K562 (cell line): ENCODE data around the gene TMEM131. TPM values are rescaled to one million over a fixed set of nuclear protein-coding genes. Genes with fewer than 3 reads are reported as not detected.

Experiments
- ATAC-seq: fragments of 200-7000 bp; cut with Tn5 transposase; 3 replicates; pipeline ENCODE4 v1.9.1; 2020; ENCODE audit warnings: moderate library complexity
- BruUV-seq: library from RNA; stranded (reverse); fragments of 400-500 nt; replicated peaks from 2 replicates; lab custom pipeline; 2021; lab: Mats Ljungman, UMichigan
- CTCF ChIA-PET: fragments of 300-600 bp; formaldehyde crosslinking; extraction: SDS; loops from one replicate; lab custom pipeline; 2021; ENCODE audit warnings: low intra/inter-chr PET ratio; lab: Yijun Ruan, JAX
- POLR2A ChIA-PET: fragments of 300-600, 350-650 bp; sonication (Branson Sonifier 250); formaldehyde crosslinking; extraction: SDS; loops from one replicate; lab custom pipeline; 2021; ENCODE audit warnings: antibody characterized with exemption, inconsistent platforms; lab: Yijun Ruan, JAX
- DNase-seq, 4 experiments: peaks; one replicate each; pipeline versions ENCODE4 v3.0.0 to v3.0.0-alpha.2; 2011 to 2018; ENCODE audit warnings: low spot score in 3 of 4, mixed read lengths in 3 of 4; ENCODE audit errors: extremely low read depth in 1 of 4
- FAIRE-seq: peaks from 2 replicates; lab custom pipeline; 2011; peaks lifted over from hg19 to GRCh38; lab: Jason Lieb, UNC
- H2AFZ ChIP-seq: 2 replicates; pipeline ENCODE4 v1.6.0; 2011; ENCODE audit warnings: low read depth, low read length, control low read depth, inconsistent platforms
- H3K27ac ChIP-seq: fragments of 200-600 bp; 3 replicates; pipeline ENCODE4 v1.8.0; 2011; ENCODE audit warnings: low read depth, mild to moderate bottlenecking, control low read depth, inconsistent platforms, low read length, moderate library complexity, mixed read lengths; ENCODE audit errors: extremely low read depth
- H3K27me3 ChIP-seq, 2 experiments: fragments of 300-600 bp in 1 of 2; 2 replicates in 1 of 2; 3 replicates in 1 of 2; pipeline versions ENCODE4 v1.6.0 to v1.8.0; 2011; ENCODE audit warnings: inconsistent platforms in 2 of 2, low read length in 2 of 2, mild to moderate bottlenecking in 1 of 2, mixed read lengths in 1 of 2, moderate library complexity in 1 of 2; ENCODE audit not compliant: control insufficient read depth in 2 of 2, insufficient read depth in 2 of 2
- H3K36me3 ChIP-seq: fragments of 300-600 bp; 3 replicates; pipeline ENCODE4 v1.8.0; 2011; ENCODE audit warnings: mild to moderate bottlenecking, low read length, inconsistent platforms; ENCODE audit not compliant: control insufficient read depth, insufficient read depth
- H3K4me1 ChIP-seq, 2 experiments: fragments of 200-600 bp in 1 of 2; replicated peaks in 1 of 2; 2 replicates in 1 of 2; 3 replicates in 1 of 2; pipeline versions ENCODE4 v1.5.1 to v1.8.0; 2011; ENCODE audit warnings: inconsistent platforms in 2 of 2, low read length in 2 of 2, mild to moderate bottlenecking in 1 of 2, mixed read lengths in 1 of 2, moderate library complexity in 1 of 2; ENCODE audit not compliant: control insufficient read depth in 2 of 2, insufficient read depth in 2 of 2
- H3K4me2 ChIP-seq: 2 replicates; pipeline ENCODE4 v1.6.1; 2011; ENCODE audit warnings: low read length, control low read depth, inconsistent platforms, mixed read lengths; ENCODE audit not compliant: insufficient read depth
- H3K4me3 ChIP-seq: fragments of 200-600 bp; sonication (generic), shearing (Covaris generic); 2 replicates; pipeline ENCODE4 v1.5.1; 2016; ENCODE audit warnings: control low read depth, inconsistent platforms
- H3K79me2 ChIP-seq: fragments of 200-600 bp; 3 replicates; pipeline ENCODE4 v1.8.0; 2011; ENCODE audit warnings: low read length, inconsistent platforms; ENCODE audit not compliant: control insufficient read depth, insufficient read depth
- H3K9ac ChIP-seq, 2 experiments: 2 replicates each; pipeline versions ENCODE4 v1.6.0 to v1.6.1; 2011; ENCODE audit warnings: low read depth in 2 of 2, low read length in 2 of 2, control low read depth in 1 of 2, inconsistent platforms in 1 of 2, mild to moderate bottlenecking in 1 of 2, mixed read lengths in 1 of 2; ENCODE audit not compliant: insufficient read depth in 1 of 2
- H3K9me1 ChIP-seq: one replicate; pipeline ENCODE4 v1.6.0; 2011; ENCODE audit warnings: inconsistent platforms, mild to moderate bottlenecking, low read length, moderate library complexity; ENCODE audit not compliant: control insufficient read depth, insufficient read depth
- H3K9me3 ChIP-seq: replicated peaks from 2 replicates; pipeline ENCODE4 v1.5.1; 2011; ENCODE audit warnings: low read depth, low read length, inconsistent platforms; ENCODE audit not compliant: control insufficient read depth, insufficient read depth
- H4K20me1 ChIP-seq: replicated peaks from 2 replicates; pipeline ENCODE4 v1.6.1; 2011; ENCODE audit warnings: low read length, inconsistent platforms, mixed read lengths; ENCODE audit not compliant: control insufficient read depth, insufficient read depth
- CBFA2T3 ChIP-seq: fragments of 450-650 bp; IDR thresholded peaks from 2 replicates; pipeline ENCODE4 v1.6.1; 2017
- GTF2A2 ChIP-seq: IDR thresholded peaks from 2 replicates; pipeline ENCODE4 v1.6.1; 2016; ENCODE audit warnings: mild to moderate bottlenecking, missing genetic modification characterization, missing compliant biosample characterization
- IRF1 ChIP-seq: sonication (generic); formaldehyde crosslinking; IDR thresholded peaks from 2 replicates; pipeline ENCODE4 v1.8.0; 2022; ENCODE audit warnings: missing genetic modification reagents, mild to moderate bottlenecking, borderline replicate concordance
- JUNB ChIP-seq: fragments of 450-650 bp; formaldehyde crosslinking; conservative IDR thresholded peaks from 2 replicates; pipeline ENCODE4 v1.4.0; 2020; ENCODE audit warnings: mild to moderate bottlenecking
- MEIS2 ChIP-seq: fragments of 450-650 bp; IDR thresholded peaks from 2 replicates; pipeline ENCODE4 v1.6.1; 2014; ENCODE audit warnings: mild to moderate bottlenecking; ENCODE audit not compliant: partially characterized antibody
- PBX2 ChIP-seq, 2 experiments: IDR thresholded peaks in 1 of 2; conservative IDR thresholded peaks in 1 of 2; 2 replicates each; pipeline ENCODE4 v1.6.1; 2016; ENCODE audit warnings: low read depth in 2 of 2, mild to moderate bottlenecking in 1 of 2, missing compliant biosample characterization in 1 of 2, missing genetic modification characterization in 1 of 2, moderate library complexity in 1 of 2
- PKNOX1 ChIP-seq: fragments of 450-650 bp; IDR thresholded peaks from 2 replicates; pipeline ENCODE4 v1.6.1; 2016
- ZBTB43 ChIP-seq: sonication (generic); formaldehyde crosslinking; IDR thresholded peaks from 2 replicates; pipeline ENCODE4 v1.8.0; 2023; ENCODE audit warnings: mild to moderate bottlenecking, missing genetic modification reagents
- ZKSCAN8 ChIP-seq: fragments of 200-800 bp; sonication (Bioruptor generic); IDR thresholded peaks from 2 replicates; pipeline ENCODE4 v1.6.1; 2016; ENCODE audit warnings: missing genetic modification characterization, missing compliant biosample characterization
- ZNF778 ChIP-seq: fragments of 450-650 bp; formaldehyde crosslinking; IDR thresholded peaks from 2 replicates; pipeline ENCODE4 v1.4.0; 2020; ENCODE audit warnings: mild to moderate bottlenecking, moderate library complexity
- WGBS: fragments of 100-300 bp; shearing (Covaris generic); methylation state at CpG from one replicate; pipeline ENCODE4 v1.1.6; 2016; ENCODE audit warnings: low coverage, mixed read lengths; ENCODE audit not compliant: insufficient coverage; ENCODE audit errors: missing lambda C conversion rate; 5-methylcytosine and 5-hydroxymethylcytosine counted together
- in situ Hi-C: fragments of 300-500 bp; cut with MboI; formaldehyde crosslinking; loops from 4 replicates; pipeline ENCODE4 v1.15.0; 2018; ENCODE audit warnings: inconsistent platforms, mixed read lengths
- intact Hi-C: fragments of 100-400 bp; cut with micrococcal nuclease; formaldehyde crosslinking; loops from 2 replicates; pipeline ENCODE4 v1.14.2; 2022
- polyA plus RNA-seq, 8 experiments: library from polyadenylated mRNA; depleted of rRNA in 4 of 8; stranded (reverse) in 5 of 8; unstranded in 3 of 8; fragments of >200 nt; fragmentation: Nextera tagmentation in 2 of 8; fragmentation: Illumina TruSeq in 1 of 8; extraction: Ambion mirVana in 2 of 8; extraction: Trizol in 1 of 8; gene quantifications; 2 replicates each; pipeline versions ENCODE4 v1.2.1 to v1.2.3, GENCODE V29; 2011 to 2014; ENCODE audit warnings: inconsistent platforms in 1 of 8, missing spikeins in 1 of 8
- total RNA-seq, 7 experiments: library from RNA; depleted of rRNA in 6 of 7; stranded (reverse); fragments of >200 nt in 6 of 7; fragmentation: Illumina TruSeq in 2 of 7; extraction: Trizol in 2 of 7; gene quantifications; 2 replicates each; pipeline versions ENCODE4 v1.2.1 to v1.2.3, GENCODE V29; 2011 to 2021; ENCODE audit warnings: low replicate concordance in 1 of 7

The TMEM131 gene
- total and polyA plus RNA-seq, 9 of the 15 experiments (the other 6 are each of a cell fraction or from before 2014, with no cell fraction given): 2.5 to 21.1 (median 12.4) TPM

- TF ChIP-seq GTF2A2 (tag): no peak
- TF ChIP-seq ZNF778 (CRISPR knock-in tag): no peak
- TF ChIP-seq ZBTB43 (CRISPR knock-in tag): no peak
- peak; percentile 41 for TF ChIP-seq CBFA2T3
- TF ChIP-seq JUNB (CRISPR knock-in tag): no peak
- no peak for TF ChIP-seq ZKSCAN8 (CRISPR knock-in tag)
These were observed 63.9 kb downstream of the TMEM131 start (continued) for GRCh38 chr2:97931858-97932225.

GRCh38 chr2:97931118-97931857, 64.5 kb downstream of the TMEM131 start:
- Histone ChIP-seq H3K27ac (no peak overlapping the region), H3K9me1 (no peaks in the 10 kb centered on the region), H3K9me3 (no peaks in the 10 kb centered on the region), H3K27me3 (no peaks in the 10 kb centered on the region), H3K9ac (no peak overlapping the region), H3K4me3 (no peak overlapping the region), H4K20me1 (peaks cover 9% of the 10 kb centered on the region; the same call in 1 of the 2 replicates), H3K4me1 (peaks cover 0 to 9% of the 10 kb centered on the region in 2 experiments; a peak in 3 of 5 replicates), H3K36me3 (no peaks in the 10 kb centered on the region), H2AFZ (no peak overlapping the region), H3K4me2 (no peak overlapping the region), H3K79me2 (peaks cover 45% of the 10 kb centered on the region)
- no TSS peak for BruUV-seq
- ATAC-seq (no peak), FAIRE-seq (no peak), DNase-seq (no peak)
- ChIA-PET CTCF (no interaction called here), POLR2A (no interaction called here)
- WGBS: 40% methylated on average over 3 of the region's 3 CpGs
- in situ Hi-C loops: no loop called here
- TF ChIP-seq PBX2 (CRISPR knock-in tag; IDR thresholded peaks at IDR 0.05; ENCODE audit: low read depth) (no peak), PBX2 (tag; conservative IDR thresholded peaks at IDR 0.05; ENCODE audit: low read depth) (peak; percentile 50; the same call in 1 of the 2 replicates), PKNOX1 (peak; percentile 45; the same call in 1 of the 2 replicates), IRF1 (CRISPR knock-in tag) (no peak), MEIS2 (peak; percentile 68)
- intact Hi-C loops: no loop called here
